SK-N-SH (cell line): ENCODE results near the gene DCXR. TPM values are rescaled to one million over a fixed set of nuclear protein-coding genes. Genes with fewer than 3 reads are reported as not detected.
A peak's percentile ranks its signal among the peaks of the same experiment; 100 is the strongest.

Experiments
- CTCF ChIA-PET: fragments of 300-600, 350-600 bp; formaldehyde crosslinking; extraction: SDS; loops from one replicate; lab custom pipeline; 2021; lab: Yijun Ruan, JAX
- POLR2A ChIA-PET: fragments of 350-600 bp; sonication (Branson Sonifier 250); formaldehyde crosslinking; extraction: SDS; loops from one replicate; lab custom pipeline; 2020; ENCODE audit warnings: antibody characterized with exemption, inconsistent platforms; lab: Yijun Ruan, JAX
- DNase-seq: peaks from one replicate; pipeline ENCODE4 v3.0.0; 2012
- H2AFZ ChIP-seq: fragments of 200-600 bp; sonication (generic); 2 replicates; pipeline ENCODE4 v1.8.1; 2016; ENCODE audit warnings: antibody characterized with exemption, mild to moderate bottlenecking, low read depth
- H3F3A ChIP-seq: fragments of 200-600 bp; sonication (generic); replicated peaks from 2 replicates; pipeline ENCODE3; 2016; ENCODE audit warnings: antibody characterized with exemption, mild to moderate bottlenecking; ENCODE audit not compliant: insufficient read depth
- H3K27ac ChIP-seq, 2 experiments: fragments of 200-500 bp in 1 of 2; fragments of 200-600 bp in 1 of 2; sonication (Bioruptor generic) in 1 of 2; sonication (generic), shearing (Covaris generic) in 1 of 2; 2 replicates each; pipeline versions ENCODE4 v1.5.1 to v1.6.1; 2014 to 2016; ENCODE audit warnings: low read depth in 2 of 2, inconsistent platforms in 1 of 2, low read length in 1 of 2, mild to moderate bottlenecking in 1 of 2, mixed read lengths in 1 of 2
- H3K27me3 ChIP-seq: fragments of 200-600 bp; sonication (generic), shearing (Covaris generic); 2 replicates; pipeline ENCODE4 v1.6.1; 2016; ENCODE audit warnings: mixed run types; ENCODE audit not compliant: insufficient read depth
- H3K36me3 ChIP-seq, 2 experiments: fragments of 200-500 bp in 1 of 2; fragments of 200-600 bp in 1 of 2; sonication (Bioruptor generic) in 1 of 2; sonication (generic) in 1 of 2; replicated peaks in 1 of 2; 2 replicates each; pipeline versions ENCODE3 to v1.5.1; 2014 to 2016; ENCODE audit warnings: low read length in 1 of 2, mild to moderate bottlenecking in 1 of 2; ENCODE audit not compliant: insufficient read depth in 2 of 2, control insufficient read depth in 1 of 2
- H3K4me1 ChIP-seq, 2 experiments: fragments of 200-500 bp in 1 of 2; fragments of 200-600 bp in 1 of 2; sonication (Bioruptor generic) in 1 of 2; sonication (generic), shearing (Covaris generic) in 1 of 2; 2 replicates each; pipeline versions ENCODE4 v1.5.1 to v1.6.1; 2014 to 2016; ENCODE audit warnings: low read depth in 1 of 2, low read length in 1 of 2, mixed run types in 1 of 2; ENCODE audit not compliant: insufficient read depth in 2 of 2, control insufficient read depth in 1 of 2
- H3K4me2 ChIP-seq: fragments of 200-600 bp; sonication (generic), shearing (Covaris generic); 2 replicates; pipeline ENCODE4 v1.6.1; 2017; ENCODE audit warnings: mixed run types
- H3K4me3 ChIP-seq, 2 experiments: fragments of 200-500 bp in 1 of 2; fragments of 200-600 bp in 1 of 2; sonication (Bioruptor generic) in 1 of 2; sonication (generic), shearing (Covaris generic) in 1 of 2; 2 replicates each; pipeline versions ENCODE4 v1.5.1 to v1.8.1; 2014 to 2016; ENCODE audit warnings: low read depth in 2 of 2, inconsistent platforms in 1 of 2, low read length in 1 of 2, mild to moderate bottlenecking in 1 of 2, mixed read lengths in 1 of 2, moderate library complexity in 1 of 2
- H3K79me2 ChIP-seq: fragments of 200-600 bp; sonication (generic); 2 replicates; pipeline ENCODE4 v1.8.1; 2017; ENCODE audit warnings: mild to moderate bottlenecking; ENCODE audit not compliant: insufficient read depth
- H3K9ac ChIP-seq: fragments of 200-600 bp; sonication (generic); 2 replicates; pipeline ENCODE4 v1.6.1; 2017; ENCODE audit warnings: mixed run types
- H3K9me2 ChIP-seq: fragments of 200-600 bp; sonication (generic); 2 replicates; pipeline ENCODE4 v1.6.1; 2017; ENCODE audit warnings: mixed run types
- H3K9me3 ChIP-seq: fragments of 200-600 bp; sonication (generic); 2 replicates; pipeline ENCODE4 v1.6.1; 2017; ENCODE audit warnings: mixed run types, mild to moderate bottlenecking, moderate library complexity
- H4K20me1 ChIP-seq: fragments of 200-600 bp; sonication (generic); 2 replicates; pipeline ENCODE4 v1.6.1; 2017; ENCODE audit warnings: mild to moderate bottlenecking, mixed run types; ENCODE audit not compliant: insufficient read depth
- CHD2 ChIP-seq: fragments of 150-350 bp; IDR thresholded peaks from 2 replicates; pipeline ENCODE4 v1.6.1; 2018; ENCODE audit warnings: low read length; ENCODE audit not compliant: partially characterized antibody
- EZH2phosphoT487 ChIP-seq: fragments of 200-600 bp; sonication (generic); IDR thresholded peaks from 2 replicates; pipeline ENCODE4 v1.6.1; 2017; ENCODE audit warnings: low read depth, mixed run types, mild to moderate bottlenecking, antibody characterized with exemption, moderate library complexity, borderline replicate concordance
- GABPA ChIP-seq: IDR thresholded peaks from 2 replicates; pipeline ENCODE4 v1.4.0; 2012; ENCODE audit warnings: low read depth, mild to moderate bottlenecking
- IRF3 ChIP-seq: fragments of 150-350 bp; IDR thresholded peaks from 2 replicates; pipeline ENCODE4 v1.6.1; 2016; ENCODE audit warnings: mild to moderate bottlenecking, low read depth, low read length
- MAX ChIP-seq: IDR thresholded peaks from 2 replicates; pipeline ENCODE4 v1.4.0; 2012; ENCODE audit warnings: low read depth
- MXI1 ChIP-seq: IDR thresholded peaks from 2 replicates; pipeline ENCODE4 v1.6.1; 2012; ENCODE audit warnings: mild to moderate bottlenecking, low read depth, low read length, improper control_type of control experiment
- POLR2AphosphoS5 ChIP-seq: IDR thresholded peaks from 2 replicates; pipeline ENCODE4 v1.6.1; 2012; ENCODE audit warnings: low read depth, low read length
- SIN3A ChIP-seq: IDR thresholded peaks from 2 replicates; pipeline ENCODE4 v1.6.1; 2012; ENCODE audit warnings: low read depth, mild to moderate bottlenecking, low read length, moderate library complexity, borderline replicate concordance
- TAF1 ChIP-seq: IDR thresholded peaks from 2 replicates; pipeline ENCODE4 v1.6.1; 2012; ENCODE audit warnings: low read depth, mild to moderate bottlenecking, low read length, moderate library complexity, borderline replicate concordance
- TEAD4 ChIP-seq: IDR thresholded peaks from 2 replicates; pipeline ENCODE4 v1.4.0; 2012; ENCODE audit warnings: mild to moderate bottlenecking, borderline replicate concordance; ENCODE audit not compliant: insufficient read depth
- USF1 ChIP-seq: IDR thresholded peaks from 2 replicates; pipeline ENCODE4 v1.4.0; 2012; ENCODE audit warnings: low read depth, borderline replicate concordance
- WGBS: methylation state at CpG from one replicate; pipeline ENCODE4 v1.1.6; 2017; ENCODE audit warnings: low lambda C conversion rate; 5-methylcytosine and 5-hydroxymethylcytosine counted together
- polyA plus RNA-seq, 3 experiments: library from polyadenylated mRNA; depleted of rRNA; stranded (reverse); fragments of >200 nt; gene quantifications; 2 replicates each; pipeline ENCODE4 v1.2.3, GENCODE V29; 2012

The DCXR gene
- polyA plus RNA-seq, 1 of the 3 experiments (the other 2 are of a cell fraction) = 190 TPM

GRCh38 chr17:82052638-82053059 is 15.2 kb upstream of the DCXR start:
- 10% methylated on average over 14 of the region's 19 CpGs for WGBS

GRCh38 chr17:82051776-82052637 is 14.5 kb upstream of the DCXR start, which contains the start of the genes GPS1 and RFNG:
Gene GPS1 (plus strand): TSS chr17:82051898. CDS start chr17:82051932, 34 bp downstream.
Gene RFNG (minus strand): TSS chr17:82051811. CDS start chr17:82051766, 45 bp downstream.
- peak within 1 kb of the TSS; percentile 99 to 100 for H3K4me3 ChIP-seq
- 0% methylated on average over 2 of the region's 94 CpGs for WGBS
- H2AFZ ChIP-seq = peak within 1 kb of the TSS; percentile 32; the same call in 1 of the 2 replicates
- peak; percentile 99 for DNase-seq
- H3K9me3 ChIP-seq = no peaks in the 10 kb centered on the region
- H3K9ac ChIP-seq = peak within 1 kb of the TSS; percentile 95
- POLR2A ChIA-PET = interaction anchor here (0.6 to 1.0 kb wide), 4 partner anchors 8 to 21 kb away, joined by 3 to 4 read pairs (median 3); partner anchors contain the start of genes DCXR and DUS1L
- H3K79me2 ChIP-seq = peaks cover 49% of the 10 kb centered on the region
- peak; percentile 60 for TF ChIP-seq CHD2
- TF ChIP-seq TAF1 = peak; percentile 61
- peak; percentile 59 for TF ChIP-seq POLR2AphosphoS5
- TF ChIP-seq MAX = peak; percentile 87
- peak; percentile 80 for TF ChIP-seq MXI1
- peak; percentile 91 for TF ChIP-seq GABPA
- no peak for TF ChIP-seq USF1
- TF ChIP-seq SIN3A = peak; percentile 69; the same call in 1 of the 2 replicates
- TF ChIP-seq TEAD4 = no peak
- no peaks in the 10 kb centered on the region for H3K27me3 ChIP-seq
- no peaks in the 10 kb centered on the region for H3K9me2 ChIP-seq
- CTCF ChIA-PET = interaction anchor here (0.8 to 5.1 kb wide), 9 partner anchors 12 to 182 kb away, joined by 3 to 45 read pairs (median 3); partner anchors contain the start of genes DCXR and FASN
- peaks cover 3% of the 10 kb centered on the region for H3F3A ChIP-seq
- H4K20me1 ChIP-seq = peaks cover 14% of the 10 kb centered on the region; the same call in 1 of the 2 replicates
- peak within 1 kb of the TSS; percentile 100 for H3K4me2 ChIP-seq
- peak within 1 kb of the TSS; percentile 37 to 74; a peak in 3 of 4 replicates for H3K27ac ChIP-seq
- H3K36me3 ChIP-seq = peaks cover 35 to 69% of the 10 kb centered on the region in 2 experiments
- H3K4me1 ChIP-seq = peaks cover 0 to 25% of the 10 kb centered on the region in 2 experiments; a peak in 2 of 4 replicates

More at GRCh38 chr17:82052638-82053059, 15.2 kb upstream of the DCXR start:
- Histone ChIP-seq H3K9ac (peak overlapping the region; percentile 95), H3K4me1 (peaks cover 0 to 25% of the 10 kb centered on the region in 2 experiments; a peak in 2 of 4 replicates), H3K36me3 (peaks cover 32 to 70% of the 10 kb centered on the region in 2 experiments), H3F3A (peaks cover 9% of the 10 kb centered on the region), H3K4me2 (peak overlapping the region; percentile 100), H4K20me1 (peaks cover 14% of the 10 kb centered on the region; the same call in 1 of the 2 replicates), H3K79me2 (peaks cover 49% of the 10 kb centered on the region), H3K4me3 (peak overlapping the region; percentile 99 to 100), H3K9me2 (no peaks in the 10 kb centered on the region), H3K9me3 (no peaks in the 10 kb centered on the region), H3K27me3 (no peaks in the 10 kb centered on the region), H2AFZ (no peak overlapping the region), H3K27ac (no peak overlapping the region)
- ChIA-PET POLR2A (interaction anchor here (0.6 to 0.8 kb wide), 2 partner anchors 13 to 15 kb away, joined by 3 read pairs; partner anchors contain the start of genes DCXR and DUS1L), CTCF (interaction anchor here (0.9 to 5.1 kb wide), 8 partner anchors 11 to 183 kb away, joined by 3 to 45 read pairs (median 4); partner anchors contain the start of genes DCXR and FASN)
- TF ChIP-seq IRF3 (no peak), EZH2phosphoT487 (no peak)
- DNase-seq = no peak
